Choroid plexus epithelial cell (primary cell): ENCODE results near the gene SWT1.

Experiments used
- DNase-seq: peaks from one replicate; pipeline ENCODE4 v3.0.0-alpha.2; 2010; ENCODE audit warnings: low read depth
- H3K4me3 ChIP-seq: 2 replicates; pipeline ENCODE4 v1.5.1; 2011; ENCODE audit warnings: low read depth, mild to moderate bottlenecking, control low read depth, low read length, moderate library complexity
- TF ChIP-seq, protein P1 (sequence below): conservative IDR thresholded peaks from 2 replicates; pipeline ENCODE4 v1.5.1; 2011; ENCODE audit warnings: low read depth, mild to moderate bottlenecking, control low read depth, inconsistent platforms, low read length, moderate library complexity

The SWT1 gene

DNA sequence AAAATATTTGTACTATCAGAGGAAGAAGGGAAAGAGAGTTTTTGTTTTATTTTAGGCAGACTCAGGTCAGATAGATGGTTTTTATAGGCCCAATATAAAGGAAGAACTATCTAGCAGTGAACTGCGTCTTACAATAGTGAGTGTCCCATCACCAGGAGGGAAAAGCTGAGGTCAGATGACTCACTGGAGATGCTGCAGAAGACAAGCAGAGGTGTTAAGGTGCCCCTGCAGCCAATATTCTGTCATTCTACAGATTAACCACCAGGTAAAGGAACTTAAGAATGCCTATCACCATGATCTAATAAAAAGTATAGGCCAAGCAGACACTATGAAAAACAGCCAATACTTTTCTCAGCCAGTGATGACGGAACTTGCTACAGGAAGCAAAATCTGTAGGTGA lies 130.5 kb downstream of the SWT1 start:
- no peak for DNase-seq
- TF ChIP-seq, protein P1, sequence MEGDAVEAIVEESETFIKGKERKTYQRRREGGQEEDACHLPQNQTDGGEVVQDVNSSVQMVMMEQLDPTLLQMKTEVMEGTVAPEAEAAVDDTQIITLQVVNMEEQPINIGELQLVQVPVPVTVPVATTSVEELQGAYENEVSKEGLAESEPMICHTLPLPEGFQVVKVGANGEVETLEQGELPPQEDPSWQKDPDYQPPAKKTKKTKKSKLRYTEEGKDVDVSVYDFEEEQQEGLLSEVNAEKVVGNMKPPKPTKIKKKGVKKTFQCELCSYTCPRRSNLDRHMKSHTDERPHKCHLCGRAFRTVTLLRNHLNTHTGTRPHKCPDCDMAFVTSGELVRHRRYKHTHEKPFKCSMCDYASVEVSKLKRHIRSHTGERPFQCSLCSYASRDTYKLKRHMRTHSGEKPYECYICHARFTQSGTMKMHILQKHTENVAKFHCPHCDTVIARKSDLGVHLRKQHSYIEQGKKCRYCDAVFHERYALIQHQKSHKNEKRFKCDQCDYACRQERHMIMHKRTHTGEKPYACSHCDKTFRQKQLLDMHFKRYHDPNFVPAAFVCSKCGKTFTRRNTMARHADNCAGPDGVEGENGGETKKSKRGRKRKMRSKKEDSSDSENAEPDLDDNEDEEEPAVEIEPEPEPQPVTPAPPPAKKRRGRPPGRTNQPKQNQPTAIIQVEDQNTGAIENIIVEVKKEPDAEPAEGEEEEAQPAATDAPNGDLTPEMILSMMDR, result no peak
- H3K4me3 ChIP-seq, result no peak overlapping the region

DNA sequence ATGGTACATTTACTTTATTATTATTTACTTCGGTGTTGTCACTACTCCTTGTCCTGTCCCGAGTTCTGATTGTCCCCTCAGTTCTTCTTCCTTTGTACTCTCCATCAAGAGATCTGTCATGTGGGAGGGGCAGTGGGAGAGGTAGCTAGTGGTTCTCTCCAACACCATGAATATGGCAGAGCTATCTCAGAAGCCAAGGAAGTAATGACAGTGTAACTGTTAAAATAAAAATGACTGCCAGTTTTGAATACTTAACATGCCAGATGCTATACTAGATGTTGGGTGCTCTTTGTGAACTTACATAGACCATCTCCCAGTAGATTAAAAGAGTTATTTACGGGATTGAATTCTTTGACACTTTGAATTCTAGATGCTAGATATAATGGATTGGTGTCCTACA lies 131.5 kb downstream of the SWT1 start:
- no peak for DNase-seq
- TF ChIP-seq, protein P1, result no peak
- no peak overlapping the region for H3K4me3 ChIP-seq

DNA sequence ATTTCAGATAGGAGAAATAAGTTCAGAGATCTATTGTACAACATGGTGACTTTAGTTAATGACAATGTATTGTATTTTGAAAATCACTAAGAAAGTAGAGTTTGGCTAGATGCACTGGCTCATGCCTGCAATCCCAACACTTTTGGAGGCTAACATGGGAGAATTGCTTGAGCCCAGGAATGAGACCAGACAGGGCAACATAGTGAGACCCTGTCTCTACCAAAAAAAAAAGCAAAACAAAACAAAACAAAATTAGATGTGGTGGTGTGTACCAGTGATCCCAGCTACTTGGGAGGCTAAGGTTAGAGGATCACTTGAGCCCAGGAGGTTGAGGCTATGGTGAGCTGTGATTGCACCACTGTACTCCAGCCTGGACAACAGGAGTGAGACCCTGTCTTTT lies 132.9 kb downstream of the SWT1 start:
- TF ChIP-seq, protein P1, result no peak
- DNase-seq, result no peak
- H3K4me3 ChIP-seq, result no peak overlapping the region

DNA sequence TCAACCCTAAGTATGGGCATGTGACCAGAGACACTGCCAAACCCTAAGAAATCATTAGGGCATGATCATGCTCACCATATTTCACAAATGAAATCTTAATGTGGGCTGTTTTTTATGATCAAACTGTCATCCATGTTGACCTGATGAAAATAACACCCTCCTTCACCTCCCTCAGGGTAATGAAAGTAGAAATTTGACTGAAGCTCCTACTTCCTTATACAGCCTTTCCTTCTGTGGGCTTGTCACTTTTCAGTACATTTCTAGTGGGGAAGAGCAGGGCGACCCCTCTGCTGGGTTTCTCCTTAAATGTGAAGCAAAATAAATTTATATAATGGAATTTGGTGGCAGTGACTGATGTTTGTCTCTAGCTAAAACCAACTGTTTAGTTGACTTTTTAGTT lies 134.2 kb downstream of the SWT1 start:
- H3K4me3 ChIP-seq, result no peak overlapping the region
- no peak for DNase-seq
- TF ChIP-seq, protein P1, result no peak

DNA sequence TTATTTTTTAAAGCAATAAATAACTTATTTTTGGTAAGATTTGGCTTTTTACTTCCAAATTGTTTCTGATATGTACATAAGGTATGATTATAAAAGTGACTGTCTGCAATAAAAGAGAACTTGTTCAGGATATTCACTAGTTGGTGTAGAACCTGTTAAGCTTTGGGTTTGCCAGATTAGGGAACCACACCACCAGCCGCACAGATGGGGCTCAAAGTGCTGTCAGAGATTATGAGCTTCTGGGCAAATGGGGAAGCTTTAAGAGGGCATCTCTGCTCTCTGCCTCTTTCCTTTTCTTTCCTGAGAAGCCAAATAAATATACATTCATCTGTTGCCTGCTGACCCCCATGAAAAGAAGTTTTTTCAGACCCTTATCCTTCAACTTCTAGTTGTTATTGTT lies 134.7 kb downstream of the SWT1 start:
- no peak for DNase-seq
- TF ChIP-seq, protein P1, result no peak
- no peak overlapping the region for H3K4me3 ChIP-seq

DNA sequence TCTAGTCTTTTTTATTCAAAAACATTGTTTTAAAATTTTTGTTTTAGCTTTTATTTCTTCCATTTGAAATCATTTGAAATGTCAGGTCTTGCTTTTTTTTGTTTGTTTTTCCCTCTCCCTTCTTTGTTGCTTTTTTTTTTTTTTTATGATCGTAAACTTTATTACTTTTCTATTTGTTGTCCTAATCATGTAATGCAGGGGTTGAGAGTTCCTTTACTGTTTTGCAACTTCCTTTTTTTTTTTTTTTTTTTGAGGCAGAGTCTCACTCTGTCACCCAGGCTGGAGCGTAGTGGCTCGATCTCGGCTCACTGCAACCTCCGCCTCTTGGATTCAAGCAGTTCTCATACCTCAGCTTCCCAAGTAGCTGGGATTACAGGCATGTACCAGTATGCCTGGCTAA lies 135.3 kb downstream of the SWT1 start:
- DNase-seq, result no peak
- no peak overlapping the region for H3K4me3 ChIP-seq
- TF ChIP-seq, protein P1, result no peak

DNA sequence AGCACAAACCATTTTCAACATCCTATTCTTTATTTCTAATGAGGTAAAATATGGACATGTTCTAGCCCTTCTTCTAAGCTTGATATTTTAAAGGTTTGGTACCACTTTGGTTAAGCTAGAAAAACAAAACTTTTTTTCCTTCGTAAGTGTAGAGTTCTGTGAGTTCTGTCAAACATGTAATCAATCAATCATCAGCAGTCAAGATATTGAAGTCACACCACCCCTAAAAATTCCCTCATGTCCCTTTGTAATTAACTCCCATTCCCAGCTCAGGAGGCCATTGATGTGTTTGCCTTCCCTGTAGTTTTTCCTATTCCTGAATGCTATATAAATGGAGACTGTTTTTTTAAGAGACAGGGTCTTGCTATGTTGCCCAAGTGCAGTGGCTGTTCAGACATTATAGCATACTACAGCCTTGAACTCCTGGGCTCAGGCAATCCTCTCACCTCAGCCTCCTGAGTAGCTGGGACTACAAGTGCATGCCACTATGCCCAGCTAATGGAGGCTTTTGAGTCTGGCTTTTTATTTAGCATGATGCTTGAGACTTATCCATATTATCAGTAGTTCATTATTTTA lies 137.1 kb downstream of the SWT1 start:
- no peak for DNase-seq
- TF ChIP-seq, protein P1, result no peak
- no peak overlapping the region for H3K4me3 ChIP-seq
